Ureter (tissue), 1 donor: ENCODE data around the gene SPPL2B. TPM values are rescaled to one million over a fixed set of nuclear protein-coding genes. Genes with fewer than 3 reads are reported as not detected.
"Not testable (repeated sequence)": the region's sequence is repeated elsewhere in the genome, so short reads cannot be mapped to it uniquely, and the experiment has no call there.

Experiments used
- DNase-seq: peaks from one replicate; pipeline ENCODE4 v3.0.0-alpha.2; 2020; ENCODE audit warnings: low spot score
- total RNA-seq: library from RNA; stranded (reverse); gene quantifications from one replicate; pipeline ENCODE4 v1.2.4, GENCODE V29; 2023
- donor health status: DM: yes; HTN: yes; CAD: no.

SPPL2B gene
- total RNA-seq, 1 donor from 2014 or later = 70.3 TPM

GRCh38 chr19:2337329-2337707 is 8.8 kb downstream of the SPPL2B start:
- no peak for DNase-seq

- DNase-seq = no peak
Observed at GRCh38 chr19:2338055-2338615, 9.7 kb downstream of the SPPL2B start.

GRCh38 chr19:2338751-2339643 is 10.5 kb downstream of the SPPL2B start:
- no peak for DNase-seq

- DNase-seq = no peak
Observed at GRCh38 chr19:2339644-2340310, 11.3 kb downstream of the SPPL2B start.

GRCh38 chr19:2340496-2341243 is 12.2 kb downstream of the SPPL2B start:
- no peak for DNase-seq

GRCh38 chr19:2341244-2341751 is 12.8 kb downstream of the SPPL2B start:
- DNase-seq = no peak

GRCh38 chr19:2341982-2342381 is 13.5 kb downstream of the SPPL2B start:
- DNase-seq = no peak

GRCh38 chr19:2342656-2343288 is 14.3 kb downstream of the SPPL2B start:
- DNase-seq = no peak

GRCh38 chr19:2343289-2343982 is 15.0 kb downstream of the SPPL2B start:
- DNase-seq = no peak

- DNase-seq = no peak
Observed at GRCh38 chr19:2344381-2344870, 15.9 kb downstream of the SPPL2B start.

- no peak for DNase-seq
Observed at GRCh38 chr19:2345076-2345475, 16.6 kb downstream of the SPPL2B start.

GRCh38 chr19:2345794-2346663 is 17.5 kb downstream of the SPPL2B start:
- no peak for DNase-seq

GRCh38 chr19:2349818-2350217 is 21.3 kb downstream of the SPPL2B start:
- not testable (repeated sequence) for DNase-seq

- no peak for DNase-seq
Observed at GRCh38 chr19:2350656-2351055, 22.2 kb downstream of the SPPL2B start.

GRCh38 chr19:2351591-2351990 is 23.1 kb downstream of the SPPL2B start:
- no peak for DNase-seq

- DNase-seq = no peak
Observed at GRCh38 chr19:2352121-2352520, 23.6 kb downstream of the SPPL2B start.

- no peak for DNase-seq
Observed at GRCh38 chr19:2353159-2353886, 24.8 kb downstream of the SPPL2B start.

- DNase-seq = no peak
Observed at GRCh38 chr19:2353887-2354592, 25.6 kb downstream of the SPPL2B start.
